IPS DF 4.7 (cell line): ENCODE data around the gene BORCS6.

Experiments used
- DNase-seq: peaks from one replicate; pipeline ENCODE4 v3.0.0-alpha.2; 2013; ENCODE audit warnings: low spot score; ENCODE audit errors: extremely low read depth

The BORCS6 gene

GRCh38 chr17:8155996-8156245 lies 34.1 kb downstream of the BORCS6 start:
- no peak for DNase-seq

GRCh38 chr17:8155231-8155995 lies 34.6 kb downstream of the BORCS6 start:
- no peak for DNase-seq

- no peak for DNase-seq
These were observed 35.3 kb downstream of the BORCS6 start for GRCh38 chr17:8154608-8155155.

- no peak for DNase-seq
These were observed 35.9 kb downstream of the BORCS6 start for GRCh38 chr17:8153957-8154607.

- DNase-seq, result no peak
These were observed 36.4 kb downstream of the BORCS6 start for GRCh38 chr17:8153525-8153956.

- DNase-seq, result no peak
These were observed 36.9 kb downstream of the BORCS6 start for GRCh38 chr17:8153031-8153451.

- DNase-seq, result no peak
These were observed 37.7 kb downstream of the BORCS6 start, which contains the start of gene PER1 for GRCh38 chr17:8152112-8152775. Gene PER1 (minus strand): TSS chr17:8152404. CDS start chr17:8150706, 1,698 bp downstream.

GRCh38 chr17:8151641-8152111 lies 38.3 kb downstream of the BORCS6 start:
- DNase-seq, result no peak

- no peak for DNase-seq
These were observed 38.8 kb downstream of the BORCS6 start for GRCh38 chr17:8151120-8151640.

- DNase-seq, result no peak
These were observed 39.5 kb downstream of the BORCS6 start for GRCh38 chr17:8150194-8151119.

- DNase-seq, result no peak
These were observed 40.4 kb downstream of the BORCS6 start for GRCh38 chr17:8149419-8150193.

GRCh38 chr17:8148560-8148959 lies 41.4 kb downstream of the BORCS6 start:
- no peak for DNase-seq

GRCh38 chr17:8147805-8148404 lies 42.1 kb downstream of the BORCS6 start:
- no peak for DNase-seq

GRCh38 chr17:8147141-8147804 lies 42.7 kb downstream of the BORCS6 start:
- DNase-seq, result no peak

- no peak for DNase-seq
These were observed 43.4 kb downstream of the BORCS6 start for GRCh38 chr17:8146381-8147140.

GRCh38 chr17:8145811-8146210 lies 44.2 kb downstream of the BORCS6 start:
- no peak for DNase-seq

GRCh38 chr17:8144401-8145231 lies 45.4 kb downstream of the BORCS6 start:
- no peak for DNase-seq
